Hippocampal formation (tissue), 2 donors: ENCODE results near the gene SOBP.
A peak's percentile ranks its signal among the peaks of the same experiment; 100 is the strongest.
"Not testable (repeated sequence)": the region's sequence is repeated elsewhere in the genome, so short reads cannot be mapped to it uniquely, and the experiment has no call there.

ENCODE experiments used
- DNase-seq, 2 donors: peaks; one replicate each; lab custom pipeline; 2025; lab: John Stamatoyannopoulos, UW

The SOBP gene

GRCh38 chr6:107489636-107490565, at the start of gene SOBP:
TSS of gene SOBP (plus strand) at chr6:107490117. CDS start at chr6:107490617, 500 bp downstream.
- DNase-seq: peak; percentile 55 to 66

DNA sequence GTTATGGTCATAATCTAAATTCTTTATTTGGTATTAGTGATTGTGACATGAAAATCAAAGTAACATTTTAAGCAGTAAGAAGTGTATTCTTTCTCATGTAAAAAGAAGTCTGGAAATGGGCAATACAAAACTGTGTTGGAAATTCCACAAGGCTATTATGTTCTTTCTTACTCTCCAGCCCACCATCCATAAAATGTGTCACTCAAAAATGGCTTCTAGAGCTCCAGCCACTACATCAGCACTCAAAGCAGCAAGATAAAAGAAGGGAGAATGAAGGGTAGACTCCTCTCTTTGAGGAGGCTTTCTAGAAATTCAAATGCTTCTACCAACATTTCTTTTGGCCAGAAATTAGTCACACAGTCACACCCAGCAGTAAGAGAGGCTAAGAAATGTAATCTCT, 49.0 kb upstream of the SOBP start:
- DNase-seq: no peak

GRCh38 chr6:107441682-107442081, 48.2 kb upstream of the SOBP start:
- no peak for DNase-seq

- DNase-seq: no peak
Observed at GRCh38 chr6:107442938-107443607, 46.8 kb upstream of the SOBP start.

DNA sequence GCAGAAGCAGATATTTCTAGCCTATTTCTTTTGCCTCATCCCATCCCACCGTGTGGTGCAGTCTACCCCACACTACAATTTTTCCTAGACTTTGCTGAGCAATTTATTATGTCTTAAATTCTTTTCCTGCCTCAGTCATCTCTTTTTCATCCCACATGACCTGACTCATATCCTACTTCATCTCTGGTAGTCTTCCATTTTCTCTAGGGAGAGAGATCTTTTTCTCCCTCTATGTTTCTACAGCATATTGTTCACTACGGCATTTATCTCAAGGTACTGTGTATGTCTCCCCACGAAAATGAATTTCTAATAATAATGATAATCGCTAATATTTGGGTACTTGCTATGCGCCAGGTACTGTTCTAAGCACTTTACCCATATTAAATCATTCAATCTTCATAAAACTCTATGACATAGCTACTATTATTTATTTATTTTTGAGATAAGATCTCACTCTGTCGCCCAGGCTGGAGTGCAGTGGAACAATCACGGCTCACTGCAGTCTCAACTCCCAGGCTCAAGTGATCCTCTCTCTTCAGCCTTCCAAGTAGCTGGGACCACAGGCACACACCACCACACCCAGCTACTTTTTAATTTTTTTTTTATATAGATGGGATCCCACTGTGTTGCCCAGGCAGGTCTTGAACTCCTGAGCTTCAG, 46.2 kb upstream of the SOBP start:
- DNase-seq: no peak

DNA sequence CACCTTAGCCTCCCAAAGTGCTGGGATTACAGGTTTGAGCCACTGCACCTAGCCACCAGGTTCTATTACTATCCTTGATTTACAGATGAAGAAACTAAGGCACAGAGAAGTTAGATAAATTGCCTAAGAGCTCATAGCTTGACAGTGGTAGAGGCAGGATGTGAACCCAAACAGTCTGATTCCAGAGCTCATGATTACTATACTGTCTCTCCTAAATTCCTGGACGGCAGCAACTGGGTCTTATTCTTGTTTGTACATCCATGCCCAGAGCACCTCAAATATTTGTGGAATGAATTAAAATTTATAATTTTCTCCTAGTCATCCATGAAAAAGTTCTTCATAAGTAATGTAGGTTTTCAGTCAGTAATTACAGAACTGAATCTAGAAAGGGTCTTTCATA, 45.6 kb upstream of the SOBP start:
- no peak for DNase-seq

GRCh38 chr6:107447663-107448216, 42.2 kb upstream of the SOBP start:
- no peak for DNase-seq

DNA sequence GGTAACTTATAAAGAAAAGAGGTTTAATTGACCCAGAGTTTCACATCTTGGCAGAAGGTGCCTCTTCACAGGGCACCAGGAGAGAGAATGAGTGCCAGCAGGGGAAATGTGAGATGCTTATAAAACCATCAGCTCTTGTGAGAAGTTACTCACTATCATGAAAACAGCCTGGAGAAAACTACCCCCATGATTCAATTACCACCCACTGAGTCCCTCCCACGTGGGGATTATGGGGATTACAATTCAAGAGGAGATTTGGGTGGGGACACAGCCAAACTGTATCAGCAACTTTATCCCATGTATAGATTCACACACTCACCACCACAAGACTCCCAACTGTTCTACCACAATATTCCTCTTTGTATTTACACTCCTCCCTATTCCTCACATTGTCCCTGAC, 41.1 kb upstream of the SOBP start:
- DNase-seq: no peak

DNA sequence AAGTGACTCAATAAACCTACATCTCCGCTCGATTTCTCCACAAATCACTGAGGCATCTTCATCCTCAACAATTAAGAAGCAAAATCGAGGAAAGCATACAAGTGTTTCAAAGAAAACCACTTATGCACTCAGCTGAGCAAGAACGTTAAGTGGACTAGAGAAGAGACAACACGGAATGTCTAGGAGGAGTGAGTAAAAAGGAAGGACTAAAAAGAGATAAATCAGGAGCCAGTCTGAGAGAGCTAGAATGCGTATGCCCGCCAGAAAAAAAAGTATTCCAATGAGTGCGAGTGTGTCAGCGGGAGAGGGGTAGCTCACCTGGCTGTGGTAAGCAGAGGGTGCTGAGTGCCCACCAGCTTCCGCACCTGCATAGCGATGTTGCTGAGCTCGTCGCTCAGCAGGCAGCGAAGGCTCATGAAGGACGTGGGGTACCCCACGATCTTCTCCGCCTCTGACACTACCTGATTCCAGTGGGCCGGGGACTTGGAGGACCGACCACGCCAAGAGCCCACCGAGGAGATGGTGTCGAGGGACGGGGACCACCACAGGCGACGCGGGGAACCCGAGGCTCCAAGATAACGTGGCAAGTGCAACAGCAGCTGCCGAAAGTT, 31.1 kb upstream of the SOBP start:
- peak; percentile 15 to 32 for DNase-seq

DNA sequence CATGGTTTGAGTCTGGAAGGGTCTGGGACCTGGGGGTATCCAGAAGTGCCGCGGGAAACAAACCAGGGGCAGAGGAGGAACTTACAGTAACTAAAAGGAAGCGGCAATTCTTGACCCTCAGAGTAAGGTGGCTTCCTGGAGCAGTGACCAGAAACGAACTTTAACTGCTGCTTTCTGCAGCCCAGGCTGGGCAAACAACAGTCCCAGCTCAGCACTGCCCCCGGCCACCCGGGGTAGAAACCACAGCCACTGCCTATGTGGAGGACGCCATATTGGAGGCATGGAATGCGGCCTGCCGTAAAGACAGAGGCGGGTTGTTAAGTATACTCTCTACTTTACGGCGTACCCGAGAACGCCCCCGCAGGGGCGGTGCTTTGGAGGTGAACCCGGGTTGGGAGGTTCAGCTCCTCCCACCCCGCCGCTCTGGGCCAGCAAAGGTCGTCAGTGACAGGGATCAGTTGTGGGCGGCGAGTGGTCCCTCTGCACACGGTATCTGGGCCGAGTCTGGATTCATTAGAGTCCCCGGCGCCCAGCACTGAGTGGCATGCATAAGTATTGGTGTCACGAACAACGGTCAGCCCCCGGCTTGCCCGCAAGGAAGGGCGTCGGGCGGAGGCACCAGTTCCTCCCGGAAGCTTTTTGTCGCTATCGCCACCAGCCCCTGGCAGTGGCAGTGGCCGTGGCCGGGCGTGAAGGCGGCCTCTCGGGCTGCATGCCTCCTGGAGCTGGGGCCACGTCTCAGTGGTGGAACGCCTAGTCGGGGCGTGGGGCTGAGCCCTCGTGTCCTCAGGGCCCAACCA, 30.4 kb upstream of the SOBP start, which contains the start of gene PDSS2:
Gene PDSS2 (minus strand): TSS at position 282 of the 800 bp plus-strand sequence. CDS start 279 bp downstream, at position 3.
- peak; percentile 96 to 97 for DNase-seq

GRCh38 chr6:107460083-107460631, 29.8 kb upstream of the SOBP start:
- peak; percentile 50 to 51 for DNase-seq

- DNase-seq: no peak
Observed at GRCh38 chr6:107466062-107466461, 23.9 kb upstream of the SOBP start.

- DNase-seq: no peak
Observed at GRCh38 chr6:107470364-107470763, 19.6 kb upstream of the SOBP start.

GRCh38 chr6:107473660-107474059, 16.3 kb upstream of the SOBP start:
- no peak for DNase-seq

- DNase-seq: not testable (repeated sequence)
Observed at GRCh38 chr6:107475360-107475759, 14.6 kb upstream of the SOBP start.

DNA sequence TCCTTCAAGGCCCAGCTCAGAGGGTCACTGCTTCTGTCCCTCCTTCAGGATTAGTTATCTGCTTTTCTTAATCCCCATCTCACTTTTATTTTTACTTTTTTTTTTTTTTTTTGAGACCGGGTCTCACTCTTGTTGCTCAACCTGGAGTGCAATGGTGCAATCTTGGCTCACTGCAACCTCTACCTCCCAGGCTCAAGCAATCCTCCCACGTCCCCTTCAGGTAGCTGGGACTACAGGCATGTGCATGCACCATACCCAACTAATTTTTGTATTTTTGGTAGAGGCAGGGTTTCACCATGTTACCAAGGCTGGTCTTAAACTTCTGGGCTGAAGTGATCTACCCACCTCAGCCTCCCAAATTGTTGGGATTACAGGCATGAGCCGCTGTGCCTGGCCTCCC, 14.1 kb upstream of the SOBP start:
- DNase-seq: not testable (repeated sequence)

GRCh38 chr6:107479089-107479690, 10.7 kb upstream of the SOBP start:
- DNase-seq: no peak

GRCh38 chr6:107485157-107485556, 4.8 kb upstream of the SOBP start:
- no peak for DNase-seq

DNA sequence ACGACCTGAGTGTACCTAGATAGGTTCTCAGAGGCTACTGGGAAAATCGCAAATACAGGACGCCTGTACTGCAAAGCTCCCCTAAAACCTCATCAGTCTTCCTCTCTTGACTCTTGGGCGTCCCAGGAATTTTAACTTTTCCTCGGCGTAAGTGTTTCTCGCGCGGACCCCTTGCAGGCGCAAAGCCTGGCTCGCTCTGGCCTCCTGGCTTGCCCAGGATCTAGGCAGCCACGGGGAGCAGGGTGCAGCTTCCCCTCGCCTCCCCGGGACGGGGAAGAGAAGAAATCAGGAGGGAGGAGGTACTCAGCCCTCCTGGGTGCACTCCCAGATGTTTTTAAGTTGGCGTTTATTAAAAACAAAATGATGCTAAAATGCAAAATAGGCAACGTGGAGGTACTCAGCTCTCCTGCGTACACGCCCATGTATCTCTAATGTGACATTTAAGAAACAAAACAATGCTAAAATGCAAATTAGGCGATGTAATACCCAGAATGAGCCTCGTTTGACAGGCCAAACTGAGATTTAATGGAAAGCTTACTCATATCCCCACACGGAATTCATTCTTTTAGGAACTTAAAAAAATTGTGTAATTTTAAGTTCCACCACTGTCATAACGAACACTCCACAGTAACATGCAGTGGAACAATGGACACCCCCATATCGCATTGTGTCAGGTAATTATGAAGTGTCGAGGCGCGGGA, 1.6 kb upstream of the SOBP start:
- DNase-seq: no peak
